HG03108 (cell line): Measurements from ENCODE around the gene SNAP25.

ENCODE experiments used
- ATAC-seq: cut with Tn5 transposase; IDR thresholded peaks from one replicate; pipeline ENCODE4 v1.9.1; 2021; ENCODE audit warnings: moderate library complexity; ENCODE audit not compliant: unreplicated experiment

Gene SNAP25

DNA sequence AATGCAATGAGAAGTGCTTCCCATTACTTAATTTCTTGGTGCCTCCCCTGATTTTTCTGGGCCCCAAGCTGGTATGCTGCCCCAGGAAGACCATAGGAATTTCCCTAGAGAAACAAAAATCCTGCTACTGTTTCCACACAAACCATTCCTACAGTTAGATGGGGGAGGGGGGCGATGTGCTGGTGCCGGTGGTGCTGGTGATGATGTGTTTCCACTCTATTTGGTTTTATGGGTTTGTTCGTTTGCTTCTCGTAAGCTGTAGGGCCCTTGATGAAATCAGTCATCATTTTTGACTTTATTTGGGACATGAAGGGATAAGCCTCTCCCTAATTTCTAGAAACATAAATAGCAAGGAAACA lies 110.2 kb downstream of the SNAP25 start:
- no peak for ATAC-seq

DNA sequence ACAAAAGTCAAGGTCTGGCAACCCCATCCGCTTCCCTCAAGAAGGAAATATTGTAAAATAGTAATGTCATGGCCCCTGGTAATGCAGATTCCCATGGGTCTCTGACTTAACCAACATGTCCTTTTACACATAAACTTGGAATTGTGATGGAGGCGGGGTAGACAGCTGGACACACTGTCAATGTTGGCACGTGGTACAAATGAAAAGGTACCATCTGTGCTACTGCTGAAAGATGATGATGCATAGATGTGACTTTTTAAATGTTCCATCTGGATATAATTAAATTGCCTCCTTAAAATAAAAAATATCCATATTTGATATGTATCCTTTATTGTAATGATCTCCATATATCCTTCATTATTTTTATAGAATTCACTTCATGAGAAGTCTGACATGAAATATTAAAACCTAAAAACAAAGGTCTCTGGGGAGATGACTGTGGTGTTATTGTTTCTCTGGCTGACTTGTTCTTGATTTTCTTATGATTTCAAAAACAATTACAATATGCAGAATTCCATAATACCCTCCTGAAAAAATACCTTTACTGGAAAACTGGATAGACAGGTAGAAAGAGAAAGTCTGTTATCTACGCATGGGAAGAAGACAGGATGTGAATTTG lies 110.9 kb downstream of the SNAP25 start:
- no peak for ATAC-seq

DNA sequence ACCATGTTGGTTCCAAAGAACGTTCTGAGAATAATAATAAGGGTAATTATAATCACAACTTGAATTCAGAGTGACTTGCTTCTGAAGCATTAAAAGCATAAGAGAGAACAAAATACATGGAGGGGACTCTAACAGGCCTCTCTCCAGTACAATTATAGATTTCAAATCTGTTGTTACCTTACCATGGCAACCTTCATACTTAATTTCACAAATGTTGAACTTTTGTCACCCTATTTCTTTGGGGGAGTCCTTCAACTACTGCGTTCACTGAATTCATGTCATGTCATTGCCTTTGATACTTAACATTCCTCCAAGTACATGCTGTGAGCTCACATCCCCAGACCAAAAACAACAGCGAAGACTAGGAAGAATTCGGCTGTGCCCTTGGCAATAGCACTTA lies 111.4 kb downstream of the SNAP25 start:
- no peak for ATAC-seq

GRCh38 chr20:10332656-10333415 lies 114.2 kb downstream of the SNAP25 start:
- ATAC-seq: no peak

DNA sequence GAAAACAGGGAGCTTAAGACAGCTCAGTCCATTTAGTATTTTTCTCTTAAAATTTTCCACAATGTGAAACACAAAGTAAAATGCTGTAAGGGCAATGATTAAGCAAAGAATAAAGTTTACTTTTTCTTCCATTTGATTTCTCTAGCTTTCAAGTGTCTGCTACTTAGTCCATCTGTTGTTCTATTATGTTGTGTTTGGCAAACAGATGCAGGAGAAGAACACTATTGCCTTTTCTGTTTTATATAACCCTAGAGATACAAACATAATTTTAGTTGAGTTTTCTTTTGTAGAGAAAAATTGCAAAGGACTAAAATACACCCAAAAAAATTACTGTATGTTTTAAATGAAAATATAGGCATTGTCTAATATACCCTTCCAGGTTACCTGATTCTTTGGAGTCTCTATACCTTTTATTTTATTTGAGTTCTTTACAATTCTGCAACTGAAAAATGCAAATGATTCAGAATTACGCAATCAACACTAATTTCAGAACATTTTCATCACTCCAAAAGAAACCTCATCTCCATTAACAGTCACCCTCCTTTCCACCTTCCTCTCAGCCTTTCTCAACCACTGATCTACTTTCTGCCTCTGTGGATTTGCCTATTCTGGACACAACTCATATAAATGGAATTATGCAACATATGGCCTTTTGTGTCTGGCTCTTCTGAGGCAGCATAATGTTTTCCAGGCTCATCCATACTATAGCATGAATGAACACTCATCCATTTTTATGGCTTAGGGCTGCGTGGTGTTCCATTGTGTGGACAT lies 118.5 kb downstream of the SNAP25 start:
- ATAC-seq: no peak

GRCh38 chr20:10338426-10339180 lies 120.0 kb downstream of the SNAP25 start:
- ATAC-seq: no peak

DNA sequence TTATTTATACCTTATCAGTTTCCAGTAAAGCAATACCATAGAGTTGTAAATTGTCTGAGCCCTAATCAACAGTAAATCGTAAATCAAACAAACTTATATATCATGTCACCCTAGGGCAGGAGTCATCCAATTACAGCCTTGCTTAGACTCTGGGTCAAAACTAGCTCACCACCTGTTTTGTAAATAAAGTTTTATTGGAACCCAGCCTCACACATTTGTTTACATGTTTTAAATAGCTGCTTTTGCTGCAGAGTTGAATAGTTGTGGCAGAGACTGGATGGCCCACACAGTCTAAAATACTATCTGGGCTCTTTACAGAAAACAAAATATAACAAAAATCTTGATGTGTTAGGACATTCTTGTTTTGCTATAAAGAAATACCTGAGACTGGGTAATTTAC lies 121.0 kb downstream of the SNAP25 start:
- no peak for ATAC-seq

- no peak for ATAC-seq
Measured at GRCh38 chr20:10342152-10342551, 123.5 kb downstream of the SNAP25 start.

DNA sequence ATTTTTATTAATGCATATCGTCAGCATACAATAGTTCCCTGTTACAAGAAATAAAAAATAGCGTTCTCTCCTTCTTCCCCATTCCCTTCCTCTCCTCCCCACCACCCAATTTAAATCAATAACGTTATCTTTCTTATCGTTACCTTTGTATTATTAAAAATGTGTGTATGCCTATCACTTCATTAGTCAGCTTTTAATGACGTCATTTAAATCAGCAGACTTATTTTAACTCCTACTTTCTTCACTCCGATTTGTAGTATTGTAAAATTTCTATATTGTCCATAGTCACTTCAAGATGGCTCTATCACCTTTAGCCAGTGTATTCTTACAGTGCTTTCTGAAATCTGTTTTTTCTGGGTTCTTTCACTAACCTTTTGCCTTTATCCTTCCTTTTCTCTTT lies 126.3 kb downstream of the SNAP25 start:
- no peak for ATAC-seq

DNA sequence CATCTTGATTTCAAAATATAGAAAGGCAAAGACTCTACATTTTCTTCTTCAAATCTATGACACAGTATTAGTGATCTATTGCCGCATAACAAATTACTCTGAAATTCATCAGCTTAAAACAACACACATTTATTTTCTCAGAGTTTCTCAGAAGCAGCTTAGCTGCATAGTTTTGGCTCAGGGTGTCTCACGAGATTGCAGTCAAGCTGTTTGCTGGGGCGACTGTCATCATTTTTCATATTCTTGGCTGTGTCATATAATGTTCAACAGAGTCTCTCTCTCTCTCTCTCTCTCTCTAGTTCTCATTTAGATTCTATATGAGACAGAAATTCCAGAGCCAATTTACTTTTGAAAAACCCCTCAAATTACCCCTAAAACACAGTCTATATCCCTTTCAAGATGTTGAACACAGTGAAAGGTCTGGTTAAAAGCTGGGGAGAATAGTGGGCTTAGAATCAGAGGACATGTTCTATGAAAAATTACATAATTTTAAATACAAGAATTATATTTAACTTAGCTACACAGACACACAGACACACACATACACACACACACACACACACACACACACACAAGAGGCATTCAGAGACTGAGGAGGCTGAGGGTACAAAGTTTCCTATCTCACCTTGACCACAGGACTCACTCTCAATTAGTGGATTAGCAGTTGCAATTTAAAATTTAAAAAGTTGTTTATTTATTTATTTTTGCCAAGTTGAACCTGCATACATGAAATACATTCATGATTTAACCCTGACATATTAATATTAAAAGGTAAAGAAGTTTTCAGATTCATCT lies 128.7 kb downstream of the SNAP25 start:
- ATAC-seq: no peak

DNA sequence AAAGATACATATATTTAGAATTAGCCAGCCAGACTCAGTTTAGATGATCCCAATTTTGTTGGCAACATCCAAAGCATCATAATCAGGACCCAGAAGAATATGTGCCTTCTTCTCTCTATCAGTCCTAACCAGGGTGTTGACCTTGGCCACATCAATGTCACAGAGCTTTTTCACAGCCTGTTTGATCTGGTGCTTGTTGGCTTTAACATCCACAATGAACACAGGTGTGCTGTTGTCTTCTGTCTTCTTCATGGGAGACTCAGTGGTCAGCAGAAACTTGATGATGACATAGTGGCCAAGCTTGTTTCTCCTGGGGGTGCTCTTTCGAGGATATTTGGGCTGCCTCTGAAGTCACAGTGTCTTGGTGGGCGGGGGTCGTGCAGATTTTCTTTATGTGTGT lies 130.5 kb downstream of the SNAP25 start:
- no peak for ATAC-seq

GRCh38 chr20:10350188-10350842 lies 131.7 kb downstream of the SNAP25 start:
- no peak for ATAC-seq

DNA sequence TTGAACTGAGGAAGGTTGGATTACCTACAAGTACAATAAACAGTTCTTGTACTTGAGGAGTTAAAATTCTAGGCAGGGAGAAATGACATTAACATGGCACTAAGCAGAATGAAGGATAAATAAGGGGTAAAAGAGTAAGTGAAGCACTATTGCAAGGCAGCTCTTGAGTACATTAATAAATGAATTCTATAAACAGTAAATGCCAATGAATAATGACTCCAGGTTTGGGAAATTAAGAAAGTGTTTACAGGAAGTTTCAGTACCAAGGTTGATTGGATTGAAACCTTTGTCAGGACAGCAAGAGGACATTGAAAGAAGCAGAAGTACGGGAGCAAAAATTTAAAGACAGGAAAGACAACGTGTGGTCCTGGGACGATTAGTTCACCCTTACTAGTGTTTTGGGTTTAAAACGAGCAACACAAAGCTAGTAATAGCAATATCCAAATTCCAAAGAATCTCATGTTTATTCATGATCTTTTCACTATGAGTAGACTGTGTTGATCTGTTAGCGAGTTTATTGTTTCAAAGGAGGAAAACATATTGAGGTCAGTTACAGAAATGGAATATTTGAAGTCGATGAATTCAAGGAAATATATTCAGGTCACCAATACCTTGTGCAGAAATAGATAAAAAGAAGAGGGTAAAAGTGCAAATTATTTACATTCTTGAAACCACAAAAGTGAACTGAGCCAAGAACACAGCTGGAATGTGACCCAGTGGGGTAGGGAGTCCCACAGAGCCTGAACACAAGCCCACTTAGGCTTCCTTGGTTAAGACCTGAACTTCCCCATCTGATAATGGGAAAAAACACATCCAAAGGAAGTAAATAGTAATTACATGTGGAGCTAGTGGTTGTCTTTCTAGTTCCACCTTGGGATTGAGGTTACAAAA lies 134.5 kb downstream of the SNAP25 start:
- ATAC-seq: no peak

DNA sequence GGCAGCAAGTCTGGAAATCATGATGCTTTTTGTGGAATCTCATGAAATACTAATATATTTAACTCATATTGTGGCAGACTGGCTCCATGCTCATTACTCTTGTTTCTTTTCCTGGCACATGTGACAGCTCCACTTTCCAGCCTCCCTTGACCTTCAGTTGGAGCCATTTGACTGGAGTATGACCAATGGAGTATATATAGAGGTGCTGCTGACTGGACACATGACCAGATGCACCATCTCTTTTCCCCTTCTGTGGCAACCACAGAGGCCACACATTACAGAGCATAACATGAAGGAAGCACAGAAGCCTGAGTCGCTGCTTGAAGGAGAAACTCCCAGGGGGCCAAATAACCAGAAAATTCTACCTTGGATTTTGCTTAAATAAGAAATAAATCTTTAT lies 138.0 kb downstream of the SNAP25 start:
- ATAC-seq: no peak
